ENCODE measurements around the gene AUTS2.

DNA sequence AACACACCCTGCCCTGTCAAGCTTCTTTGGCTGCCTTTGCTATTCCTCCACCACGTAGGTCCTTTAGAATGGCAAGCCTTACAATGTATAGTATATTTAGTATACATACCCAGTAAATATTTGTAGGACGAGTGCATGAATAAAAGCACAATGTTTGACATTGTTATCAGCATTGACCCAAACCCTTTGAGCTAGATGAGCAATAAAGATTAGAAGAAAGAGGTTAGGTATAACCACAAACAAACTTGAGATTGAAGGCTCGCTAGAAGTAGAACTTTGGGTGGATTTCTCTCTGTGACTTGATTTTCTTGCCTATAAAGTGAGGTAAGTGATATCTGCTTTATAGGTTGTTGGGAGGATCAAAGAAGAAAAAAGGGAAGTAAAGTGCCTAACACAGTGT is 972.7 kb downstream of the AUTS2 start:
- TF ChIP-seq TCF7L2 (IDR thresholded peaks at IDR 0.05; ENCODE audit: low read depth, low read length) = no peak
- TF ChIP-seq, protein P1, sequence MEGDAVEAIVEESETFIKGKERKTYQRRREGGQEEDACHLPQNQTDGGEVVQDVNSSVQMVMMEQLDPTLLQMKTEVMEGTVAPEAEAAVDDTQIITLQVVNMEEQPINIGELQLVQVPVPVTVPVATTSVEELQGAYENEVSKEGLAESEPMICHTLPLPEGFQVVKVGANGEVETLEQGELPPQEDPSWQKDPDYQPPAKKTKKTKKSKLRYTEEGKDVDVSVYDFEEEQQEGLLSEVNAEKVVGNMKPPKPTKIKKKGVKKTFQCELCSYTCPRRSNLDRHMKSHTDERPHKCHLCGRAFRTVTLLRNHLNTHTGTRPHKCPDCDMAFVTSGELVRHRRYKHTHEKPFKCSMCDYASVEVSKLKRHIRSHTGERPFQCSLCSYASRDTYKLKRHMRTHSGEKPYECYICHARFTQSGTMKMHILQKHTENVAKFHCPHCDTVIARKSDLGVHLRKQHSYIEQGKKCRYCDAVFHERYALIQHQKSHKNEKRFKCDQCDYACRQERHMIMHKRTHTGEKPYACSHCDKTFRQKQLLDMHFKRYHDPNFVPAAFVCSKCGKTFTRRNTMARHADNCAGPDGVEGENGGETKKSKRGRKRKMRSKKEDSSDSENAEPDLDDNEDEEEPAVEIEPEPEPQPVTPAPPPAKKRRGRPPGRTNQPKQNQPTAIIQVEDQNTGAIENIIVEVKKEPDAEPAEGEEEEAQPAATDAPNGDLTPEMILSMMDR (IDR thresholded peaks at IDR 0.05) = no peak

Measured in Panc1 (cell line).